SK-N-SH treated with all-trans-retinoic acid at 6 μM for 48 hours (cell line): ENCODE results near the gene NUDT11.

Source experiments
- CSDC2 ChIP-seq: fragments of 250-450 bp; sonication (Bioruptor Pico); IDR thresholded peaks from 2 replicates; pipeline ENCODE4 v1.5.0; 2020; ENCODE audit warnings: mild to moderate bottlenecking, moderate library complexity
- CSRNP3 ChIP-seq: fragments of 250-450 bp; sonication (Bioruptor Pico); IDR thresholded peaks from 2 replicates; pipeline ENCODE4 v1.5.1; 2021; ENCODE audit warnings: mild to moderate bottlenecking, moderate library complexity
- GLIS3 ChIP-seq: fragments of 250-450 bp; sonication (Bioruptor Pico); IDR thresholded peaks from 2 replicates; pipeline ENCODE4 v1.5.0; 2020; ENCODE audit warnings: mild to moderate bottlenecking, moderate library complexity
- POU6F1 ChIP-seq: fragments of 250-450 bp; sonication (Bioruptor Pico); IDR thresholded peaks from 2 replicates; pipeline ENCODE4 v1.8.0; 2021; ENCODE audit warnings: low read depth, mild to moderate bottlenecking, moderate library complexity, borderline replicate concordance
- RARB ChIP-seq: fragments of 250-450 bp; sonication (Bioruptor Pico); IDR thresholded peaks from 2 replicates; pipeline ENCODE4 v1.8.0; 2021; ENCODE audit warnings: mild to moderate bottlenecking, moderate library complexity
- SNAI2 ChIP-seq: fragments of 250-450 bp; sonication (Bioruptor Pico); IDR thresholded peaks from 2 replicates; pipeline ENCODE4 v1.5.0; 2020; ENCODE audit warnings: mild to moderate bottlenecking, moderate library complexity
- TCF4 ChIP-seq: fragments of 250-450 bp; sonication (Bioruptor Pico); IDR thresholded peaks from 2 replicates; pipeline ENCODE4 v1.8.0; 2021; ENCODE audit warnings: mild to moderate bottlenecking, moderate library complexity, borderline replicate concordance
- ZFP3 ChIP-seq: fragments of 250-450 bp; sonication (Bioruptor Pico); IDR thresholded peaks from 2 replicates; pipeline ENCODE4 v1.5.0; 2020; ENCODE audit warnings: mild to moderate bottlenecking, moderate library complexity
- ZFP30 ChIP-seq: fragments of 450-650 bp; formaldehyde crosslinking; IDR thresholded peaks from 2 replicates; pipeline ENCODE4 v1.5.0; 2022; ENCODE audit warnings: mild to moderate bottlenecking, moderate library complexity
- ZNF8 ChIP-seq: fragments of 450-650 bp; formaldehyde crosslinking; IDR thresholded peaks from 2 replicates; pipeline ENCODE4 v1.5.0; 2020; ENCODE audit warnings: mild to moderate bottlenecking, moderate library complexity
- TF ChIP-seq, protein P1 (sequence below): fragments of 250-450 bp; sonication (Bioruptor Pico); IDR thresholded peaks from 2 replicates; pipeline ENCODE4 v1.8.0; 2020; ENCODE audit warnings: mild to moderate bottlenecking, moderate library complexity, borderline replicate concordance
- TF ChIP-seq, protein P2 (sequence below): fragments of 250-450 bp; sonication (Bioruptor Pico); IDR thresholded peaks from 2 replicates; pipeline ENCODE4 v1.5.1; 2020; ENCODE audit warnings: low read depth, mild to moderate bottlenecking, moderate library complexity

GRCh38 chrX:51456246-51456645 is 40.1 kb downstream of the NUDT11 start:
- TF ChIP-seq ZFP30 (CRISPR knock-in tag), result no peak
- TF ChIP-seq ZFP3, result no peak
- no peak for TF ChIP-seq POU6F1 (CRISPR knock-in tag)
- TF ChIP-seq GLIS3 (CRISPR knock-in tag), result no peak
- TF ChIP-seq SNAI2, result no peak
- TF ChIP-seq CSDC2, result no peak
- no peak for TF ChIP-seq TCF4 (CRISPR knock-in tag)
- TF ChIP-seq, protein P1, sequence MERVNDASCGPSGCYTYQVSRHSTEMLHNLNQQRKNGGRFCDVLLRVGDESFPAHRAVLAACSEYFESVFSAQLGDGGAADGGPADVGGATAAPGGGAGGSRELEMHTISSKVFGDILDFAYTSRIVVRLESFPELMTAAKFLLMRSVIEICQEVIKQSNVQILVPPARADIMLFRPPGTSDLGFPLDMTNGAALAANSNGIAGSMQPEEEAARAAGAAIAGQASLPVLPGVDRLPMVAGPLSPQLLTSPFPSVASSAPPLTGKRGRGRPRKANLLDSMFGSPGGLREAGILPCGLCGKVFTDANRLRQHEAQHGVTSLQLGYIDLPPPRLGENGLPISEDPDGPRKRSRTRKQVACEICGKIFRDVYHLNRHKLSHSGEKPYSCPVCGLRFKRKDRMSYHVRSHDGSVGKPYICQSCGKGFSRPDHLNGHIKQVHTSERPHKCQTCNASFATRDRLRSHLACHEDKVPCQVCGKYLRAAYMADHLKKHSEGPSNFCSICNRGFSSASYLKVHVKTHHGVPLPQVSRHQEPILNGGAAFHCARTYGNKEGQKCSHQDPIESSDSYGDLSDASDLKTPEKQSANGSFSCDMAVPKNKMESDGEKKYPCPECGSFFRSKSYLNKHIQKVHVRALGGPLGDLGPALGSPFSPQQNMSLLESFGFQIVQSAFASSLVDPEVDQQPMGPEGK (CRISPR knock-in tag), result no peak
- no peak for TF ChIP-seq ZNF8 (CRISPR knock-in tag)
- TF ChIP-seq, protein P2, sequence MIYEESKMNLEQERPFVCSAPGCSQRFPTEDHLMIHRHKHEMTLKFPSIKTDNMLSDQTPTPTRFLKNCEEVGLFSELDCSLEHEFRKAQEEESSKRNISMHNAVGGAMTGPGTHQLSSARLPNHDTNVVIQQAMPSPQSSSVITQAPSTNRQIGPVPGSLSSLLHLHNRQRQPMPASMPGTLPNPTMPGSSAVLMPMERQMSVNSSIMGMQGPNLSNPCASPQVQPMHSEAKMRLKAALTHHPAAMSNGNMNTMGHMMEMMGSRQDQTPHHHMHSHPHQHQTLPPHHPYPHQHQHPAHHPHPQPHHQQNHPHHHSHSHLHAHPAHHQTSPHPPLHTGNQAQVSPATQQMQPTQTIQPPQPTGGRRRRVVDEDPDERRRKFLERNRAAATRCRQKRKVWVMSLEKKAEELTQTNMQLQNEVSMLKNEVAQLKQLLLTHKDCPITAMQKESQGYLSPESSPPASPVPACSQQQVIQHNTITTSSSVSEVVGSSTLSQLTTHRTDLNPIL (CRISPR knock-in tag), result no peak
- no peak for TF ChIP-seq RARB (CRISPR knock-in tag)
- TF ChIP-seq CSRNP3 (CRISPR knock-in tag), result no peak
